M059J (cell line): ENCODE data around the gene NMS. TPM values are rescaled to one million over a fixed set of nuclear protein-coding genes. Genes with fewer than 3 reads are reported as not detected.
"Not testable (repeated sequence)": the region's sequence is repeated elsewhere in the genome, so short reads cannot be mapped to it uniquely, and the experiment has no call there.

Source experiments
- DNase-seq: peaks from one replicate; pipeline ENCODE4 v3.0.0-alpha.2; 2012; ENCODE audit warnings: low read depth
- total RNA-seq: library from RNA; depleted of rRNA; stranded (reverse); fragments of >200 nt; shearing (Covaris generic); gene quantifications from 2 replicates; pipeline ENCODE4 v1.2.3, GENCODE V29; 2014; rRNA removed

NMS gene
- not detected in 2 replicates for total RNA-seq

- no peak for DNase-seq
Measured at GRCh38 chr2:100470182-100470581, at the start of gene NMS. Gene NMS, plus strand, starts transcription at chr2:100470482. Its CDS starts 7 bp downstream, at chr2:100470489.

GRCh38 chr2:100422320-100423055, 47.8 kb upstream of the NMS start:
- peak; percentile 34 for DNase-seq

- DNase-seq = no peak
Measured at GRCh38 chr2:100423631-100424030, 46.7 kb upstream of the NMS start.

- no peak for DNase-seq
Measured at GRCh38 chr2:100424277-100424875, 45.9 kb upstream of the NMS start.

- no peak for DNase-seq
Measured at GRCh38 chr2:100425107-100425506, 45.2 kb upstream of the NMS start.

GRCh38 chr2:100425573-100426383, 44.5 kb upstream of the NMS start:
- no peak for DNase-seq

GRCh38 chr2:100426384-100426720, 43.9 kb upstream of the NMS start:
- DNase-seq = no peak

GRCh38 chr2:100427111-100427510, 43.2 kb upstream of the NMS start:
- DNase-seq = no peak

- peak; percentile 32 for DNase-seq
Measured at GRCh38 chr2:100427627-100428258, 42.5 kb upstream of the NMS start.

GRCh38 chr2:100429726-100430125, 40.6 kb upstream of the NMS start:
- no peak for DNase-seq

GRCh38 chr2:100437751-100438150, 32.5 kb upstream of the NMS start:
- no peak for DNase-seq

- no peak for DNase-seq
Measured at GRCh38 chr2:100446696-100447095, 23.6 kb upstream of the NMS start.

- no peak for DNase-seq
Measured at GRCh38 chr2:100451092-100451491, 19.2 kb upstream of the NMS start.

GRCh38 chr2:100451734-100452133, 18.5 kb upstream of the NMS start:
- no peak for DNase-seq

- DNase-seq = no peak
Measured at GRCh38 chr2:100453853-100454252, 16.4 kb upstream of the NMS start.

GRCh38 chr2:100456357-100456756, 13.9 kb upstream of the NMS start:
- DNase-seq = not testable (repeated sequence)

GRCh38 chr2:100460904-100461530, 9.3 kb upstream of the NMS start:
- DNase-seq = no peak

- DNase-seq = no peak
Measured at GRCh38 chr2:100470898-100471514, 724 bp downstream of the NMS start.

- DNase-seq = no peak
Measured at GRCh38 chr2:100476606-100477005, 6.3 kb downstream of the NMS start.

- no peak for DNase-seq
Measured at GRCh38 chr2:100482741-100483140, 12.5 kb downstream of the NMS start.

GRCh38 chr2:100483895-100484294, 13.6 kb downstream of the NMS start:
- DNase-seq = no peak
